K562 (cell line): ENCODE measurements around the gene METTL2A. TPM values are rescaled to one million over a fixed set of nuclear protein-coding genes. Genes with fewer than 3 reads are reported as not detected.

ENCODE experiments used
- FOXA1 ChIP-seq: fragments of 450-650 bp; IDR thresholded peaks from 2 replicates; pipeline ENCODE4 v1.6.1; 2016; ENCODE audit warnings: mild to moderate bottlenecking, borderline replicate concordance
- HDAC6 ChIP-seq: IDR thresholded peaks from 2 replicates; pipeline ENCODE4 v1.6.1; 2012; ENCODE audit warnings: low read depth, mild to moderate bottlenecking, control low read depth, inconsistent platforms, low read length, moderate library complexity
- ILK ChIP-seq: fragments of 450-650 bp; IDR thresholded peaks from 2 replicates; pipeline ENCODE4 v1.6.1; 2016; ENCODE audit warnings: missing genetic modification characterization, low read depth, mild to moderate bottlenecking, missing compliant biosample characterization, moderate library complexity, borderline replicate concordance
- KLF1 ChIP-seq: fragments of 450-650 bp; IDR thresholded peaks from 2 replicates; pipeline ENCODE4 v1.6.1; 2016; ENCODE audit warnings: missing genetic modification characterization, missing compliant biosample characterization
- MCM7 ChIP-seq, 2 experiments: fragments of 450-650 bp; IDR thresholded peaks; 2 replicates each; pipeline ENCODE4 v1.6.1; 2016 to 2018
- NFE2 ChIP-seq: IDR thresholded peaks from 2 replicates; pipeline ENCODE4 v1.6.1; 2014; ENCODE audit warnings: antibody characterized with exemption, low read depth
- TAL1 ChIP-seq: fragments of 450-650 bp; IDR thresholded peaks from 2 replicates; pipeline ENCODE4 v1.6.1; 2016; ENCODE audit warnings: mild to moderate bottlenecking
- THRAP3 ChIP-seq: fragments of 450-650 bp; IDR thresholded peaks from 2 replicates; pipeline ENCODE4 v1.6.1; 2016; ENCODE audit warnings: mild to moderate bottlenecking, inconsistent platforms, borderline replicate concordance
- ZNF224 ChIP-seq: sonication (generic); formaldehyde crosslinking; IDR thresholded peaks from 2 replicates; pipeline ENCODE4 v1.8.0; 2022; ENCODE audit warnings: mild to moderate bottlenecking, missing genetic modification reagents
- ZNF507 ChIP-seq: conservative IDR thresholded peaks from 2 replicates; pipeline ENCODE4 v1.6.1; 2017; ENCODE audit warnings: missing genetic modification characterization, missing compliant biosample characterization
- ZNF644 ChIP-seq: fragments of 200-800 bp; sonication (Bioruptor generic); IDR thresholded peaks from 2 replicates; pipeline ENCODE4 v1.6.1; 2016; ENCODE audit warnings: low read depth, missing genetic modification characterization, missing compliant biosample characterization
- polyA plus RNA-seq, 8 experiments: library from polyadenylated mRNA; depleted of rRNA in 4 of 8; stranded (reverse) in 5 of 8; unstranded in 3 of 8; fragments of >200 nt; fragmentation: Nextera tagmentation in 2 of 8; fragmentation: Illumina TruSeq in 1 of 8; extraction: Ambion mirVana in 2 of 8; extraction: Trizol in 1 of 8; gene quantifications; 2 replicates each; pipeline versions ENCODE4 v1.2.1 to v1.2.3, GENCODE V29; 2011 to 2014; ENCODE audit warnings: inconsistent platforms in 1 of 8, missing spikeins in 1 of 8
- total RNA-seq, 7 experiments: library from RNA; depleted of rRNA in 6 of 7; stranded (reverse); fragments of >200 nt in 6 of 7; fragmentation: Illumina TruSeq in 2 of 7; extraction: Trizol in 2 of 7; gene quantifications; 2 replicates each; pipeline versions ENCODE4 v1.2.1 to v1.2.3, GENCODE V29; 2011 to 2021; ENCODE audit warnings: low replicate concordance in 1 of 7
- TF ChIP-seq, protein P1 (sequence below), 2 experiments: fragments of 450-650 bp; conservative IDR thresholded peaks; 2 replicates each; pipeline ENCODE4 v1.6.1; 2017; ENCODE audit warnings: mild to moderate bottlenecking in 2 of 2, moderate library complexity in 2 of 2
- TF ChIP-seq, protein P2 (sequence below): fragments of 250-450 bp; sonication (Bioruptor Pico); IDR thresholded peaks from 2 replicates; pipeline ENCODE4 v1.8.0; 2022; ENCODE audit warnings: moderate library complexity, mild to moderate bottlenecking, inconsistent platforms
- TF ChIP-seq, protein P3 (sequence below): fragments of 250-450 bp; sonication (Bioruptor Pico); IDR thresholded peaks from 2 replicates; pipeline ENCODE4 v1.5.0; 2020; ENCODE audit warnings: mild to moderate bottlenecking, borderline replicate concordance
- TF ChIP-seq, protein P4 (sequence below): sonication (generic); formaldehyde crosslinking; IDR thresholded peaks from 2 replicates; pipeline ENCODE4 v1.8.1; 2022; ENCODE audit warnings: missing genetic modification reagents
- TF ChIP-seq, protein P5 (sequence below): fragments of 250-450 bp; sonication (Bioruptor Pico); IDR thresholded peaks from 2 replicates; pipeline ENCODE4 v1.4.0; 2020

METTL2A gene
- total and polyA plus RNA-seq, 9 of the 15 experiments (the other 6 are each of a cell fraction or from before 2014, with no cell fraction given) = 21.0 to 52.5 (median 33.2) TPM

DNA sequence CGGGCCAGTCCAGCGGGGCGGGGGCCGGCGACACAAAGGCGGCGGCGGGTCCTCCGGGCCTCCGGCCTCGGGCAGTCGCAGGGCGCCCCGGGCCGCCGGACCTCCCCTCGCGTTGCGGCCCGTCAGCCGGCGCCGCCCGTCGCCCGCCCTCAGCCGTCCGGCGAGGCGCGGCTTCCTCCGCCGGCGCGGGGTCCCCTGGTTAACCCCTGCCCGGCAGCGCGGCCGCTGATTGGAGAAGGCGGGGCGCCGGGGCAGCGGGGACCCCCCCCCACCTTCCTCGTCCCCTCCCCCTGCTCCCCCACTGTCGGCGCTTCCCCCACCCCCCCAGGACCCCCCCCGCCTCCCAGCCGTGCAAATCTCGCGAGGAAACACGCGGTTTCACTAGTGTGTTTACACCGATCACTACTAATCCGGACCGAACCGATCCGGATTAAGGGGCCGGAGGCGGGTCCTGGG lies 54.8 kb downstream of the METTL2A start, which contains the start of gene TLK2 (continued):
- TF ChIP-seq, protein P1, sequence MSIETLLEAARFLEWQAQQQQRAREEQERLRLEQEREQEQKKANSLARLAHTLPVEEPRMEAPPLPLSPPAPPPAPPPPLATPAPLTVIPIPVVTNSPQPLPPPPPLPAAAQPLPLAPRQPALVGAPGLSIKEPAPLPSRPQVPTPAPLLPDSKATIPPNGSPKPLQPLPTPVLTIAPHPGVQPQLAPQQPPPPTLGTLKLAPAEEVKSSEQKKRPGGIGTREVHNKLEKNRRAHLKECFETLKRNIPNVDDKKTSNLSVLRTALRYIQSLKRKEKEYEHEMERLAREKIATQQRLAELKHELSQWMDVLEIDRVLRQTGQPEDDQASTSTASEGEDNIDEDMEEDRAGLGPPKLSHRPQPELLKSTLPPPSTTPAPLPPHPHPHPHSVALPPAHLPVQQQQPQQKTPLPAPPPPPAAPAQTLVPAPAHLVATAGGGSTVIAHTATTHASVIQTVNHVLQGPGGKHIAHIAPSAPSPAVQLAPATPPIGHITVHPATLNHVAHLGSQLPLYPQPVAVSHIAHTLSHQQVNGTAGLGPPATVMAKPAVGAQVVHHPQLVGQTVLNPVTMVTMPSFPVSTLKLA (conservative IDR thresholded peaks at IDR 0.05) = no peak
- TF ChIP-seq, protein P2, sequence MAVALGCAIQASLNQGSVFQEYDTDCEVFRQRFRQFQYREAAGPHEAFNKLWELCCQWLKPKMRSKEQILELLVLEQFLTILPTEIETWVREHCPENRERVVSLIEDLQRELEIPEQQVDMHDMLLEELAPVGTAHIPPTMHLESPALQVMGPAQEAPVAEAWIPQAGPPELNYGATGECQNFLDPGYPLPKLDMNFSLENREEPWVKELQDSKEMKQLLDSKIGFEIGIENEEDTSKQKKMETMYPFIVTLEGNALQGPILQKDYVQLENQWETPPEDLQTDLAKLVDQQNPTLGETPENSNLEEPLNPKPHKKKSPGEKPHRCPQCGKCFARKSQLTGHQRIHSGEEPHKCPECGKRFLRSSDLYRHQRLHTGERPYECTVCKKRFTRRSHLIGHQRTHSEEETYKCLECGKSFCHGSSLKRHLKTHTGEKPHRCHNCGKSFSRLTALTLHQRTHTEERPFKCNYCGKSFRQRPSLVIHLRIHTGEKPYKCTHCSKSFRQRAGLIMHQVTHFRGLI (CRISPR knock-in tag) = no peak
- TF ChIP-seq NFE2 (no peak), KLF1 (tag) (no peak), TAL1 (no peak), MCM7 (IDR thresholded peaks at IDR 0.05) (no peak), ZNF224 (no peak), ZNF507 (tag) (no peak), FOXA1 (no peak), ILK (tag) (no peak), ZNF644 (tag) (no peak), THRAP3 (no peak), HDAC6 (no peak)
- TF ChIP-seq, protein P3, sequence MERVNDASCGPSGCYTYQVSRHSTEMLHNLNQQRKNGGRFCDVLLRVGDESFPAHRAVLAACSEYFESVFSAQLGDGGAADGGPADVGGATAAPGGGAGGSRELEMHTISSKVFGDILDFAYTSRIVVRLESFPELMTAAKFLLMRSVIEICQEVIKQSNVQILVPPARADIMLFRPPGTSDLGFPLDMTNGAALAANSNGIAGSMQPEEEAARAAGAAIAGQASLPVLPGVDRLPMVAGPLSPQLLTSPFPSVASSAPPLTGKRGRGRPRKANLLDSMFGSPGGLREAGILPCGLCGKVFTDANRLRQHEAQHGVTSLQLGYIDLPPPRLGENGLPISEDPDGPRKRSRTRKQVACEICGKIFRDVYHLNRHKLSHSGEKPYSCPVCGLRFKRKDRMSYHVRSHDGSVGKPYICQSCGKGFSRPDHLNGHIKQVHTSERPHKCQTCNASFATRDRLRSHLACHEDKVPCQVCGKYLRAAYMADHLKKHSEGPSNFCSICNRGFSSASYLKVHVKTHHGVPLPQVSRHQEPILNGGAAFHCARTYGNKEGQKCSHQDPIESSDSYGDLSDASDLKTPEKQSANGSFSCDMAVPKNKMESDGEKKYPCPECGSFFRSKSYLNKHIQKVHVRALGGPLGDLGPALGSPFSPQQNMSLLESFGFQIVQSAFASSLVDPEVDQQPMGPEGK (CRISPR knock-in tag) = no peak
- TF ChIP-seq, protein P4, sequence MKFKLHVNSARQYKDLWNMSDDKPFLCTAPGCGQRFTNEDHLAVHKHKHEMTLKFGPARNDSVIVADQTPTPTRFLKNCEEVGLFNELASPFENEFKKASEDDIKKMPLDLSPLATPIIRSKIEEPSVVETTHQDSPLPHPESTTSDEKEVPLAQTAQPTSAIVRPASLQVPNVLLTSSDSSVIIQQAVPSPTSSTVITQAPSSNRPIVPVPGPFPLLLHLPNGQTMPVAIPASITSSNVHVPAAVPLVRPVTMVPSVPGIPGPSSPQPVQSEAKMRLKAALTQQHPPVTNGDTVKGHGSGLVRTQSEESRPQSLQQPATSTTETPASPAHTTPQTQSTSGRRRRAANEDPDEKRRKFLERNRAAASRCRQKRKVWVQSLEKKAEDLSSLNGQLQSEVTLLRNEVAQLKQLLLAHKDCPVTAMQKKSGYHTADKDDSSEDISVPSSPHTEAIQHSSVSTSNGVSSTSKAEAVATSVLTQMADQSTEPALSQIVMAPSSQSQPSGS (CRISPR knock-in tag) = no peak
- TF ChIP-seq, protein P5, sequence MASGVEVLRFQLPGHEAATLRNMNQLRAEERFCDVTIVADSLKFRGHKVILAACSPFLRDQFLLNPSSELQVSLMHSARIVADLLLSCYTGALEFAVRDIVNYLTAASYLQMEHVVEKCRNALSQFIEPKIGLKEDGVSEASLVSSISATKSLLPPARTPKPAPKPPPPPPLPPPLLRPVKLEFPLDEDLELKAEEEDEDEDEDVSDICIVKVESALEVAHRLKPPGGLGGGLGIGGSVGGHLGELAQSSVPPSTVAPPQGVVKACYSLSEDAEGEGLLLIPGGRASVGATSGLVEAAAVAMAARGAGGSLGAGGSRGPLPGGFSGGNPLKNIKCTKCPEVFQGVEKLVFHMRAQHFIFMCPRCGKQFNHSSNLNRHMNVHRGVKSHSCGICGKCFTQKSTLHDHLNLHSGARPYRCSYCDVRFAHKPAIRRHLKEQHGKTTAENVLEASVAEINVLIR (CRISPR knock-in tag) = no peak
